ENCODE data around the gene AFG3L2. TPM values are rescaled to one million over a fixed set of nuclear protein-coding genes. Genes with fewer than 3 reads are reported as not detected.

AFG3L2 gene
- total and polyA plus RNA-seq, 2 of the 13 experiments (the other 11 are each of a cell fraction or from before 2014, with no cell fraction given) = 28.6 to 86.9 TPM

DNA sequence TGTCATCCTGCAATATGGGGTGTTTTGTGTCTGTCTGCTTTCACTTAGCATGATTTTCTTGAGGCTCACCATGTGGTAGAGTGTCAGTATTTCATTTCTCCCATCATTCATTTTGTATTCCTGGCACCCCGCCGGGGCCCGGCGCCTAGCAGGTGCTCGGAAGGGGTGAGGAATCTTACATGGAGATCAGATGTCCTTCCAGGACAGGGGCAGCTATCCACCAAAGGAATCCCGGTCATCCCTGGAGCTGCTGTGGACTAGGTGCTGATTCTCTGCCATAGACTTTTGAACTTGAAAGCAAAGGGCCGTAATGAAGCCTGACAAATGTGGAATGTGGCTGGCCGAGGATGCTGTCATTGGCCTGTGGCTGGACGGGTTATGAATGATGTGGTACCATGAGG is 33.1 kb upstream of the AFG3L2 start:
- DNase-seq (ENCODE audit: low spot score) (no peak), ATAC-seq (peak; percentile 15; the same call in 2 of the 3 replicates), FAIRE-seq (no peak)
- intact Hi-C loops (cut with micrococcal nuclease; ENCODE audit: unreplicated experiment) = no loop called here
- BruUV-seq (replicated peaks) = no TSS peak
- no peak overlapping the region for H3K4me3 ChIP-seq (replicated peaks in 1 of 3; ENCODE audit: insufficient read depth in 1 of 3, low read depth in 2 of 3, low read length in 3 of 3)
- H3K9ac ChIP-seq (ENCODE audit: insufficient read depth, low read depth, low read length) = no peak overlapping the region
- no peak overlapping the region for H2AFZ ChIP-seq (ENCODE audit: low read length)
- no peak overlapping the region for H3K27ac ChIP-seq (ENCODE audit: extremely low read length, insufficient read depth, low read length)
- peaks cover 54% of the 10 kb centered on the region for H3K4me1 ChIP-seq (ENCODE audit: insufficient read depth, low read length)
- POLR2A ChIA-PET = interaction anchor here (0.9 kb wide), 1 partner anchor 11 kb away, joined by 3 read pairs; no protein-coding TSS in a partner anchor
- CTCF ChIA-PET (ENCODE audit: low intra/inter-chr PET ratio, low total read pairs) = no interaction called here
- H3K4me2 ChIP-seq (ENCODE audit: low read depth, low read length) = peak overlapping the region; percentile 29; the same call in 1 of the 2 replicates
- no peaks in the 10 kb centered on the region for H3K9me3 ChIP-seq (ENCODE audit: low read length)
- peaks cover 0 to 11% of the 10 kb centered on the region in 2 experiments; a peak in 2 of 5 replicates for H3K27me3 ChIP-seq (ENCODE audit: control insufficient read depth in 1 of 2, insufficient read depth in 2 of 2, low read length in 2 of 2)
- no peaks in the 10 kb centered on the region for H4K20me1 ChIP-seq (ENCODE audit: insufficient read depth, low read length)
- 46% methylated on average over 6 of the region's 9 CpGs for WGBS (ENCODE audit: low lambda C conversion rate)
- no peaks in the 10 kb centered on the region for H3K36me3 ChIP-seq (replicated peaks in 1 of 2; ENCODE audit: control insufficient read depth in 1 of 2, insufficient read depth in 2 of 2, low read length in 2 of 2)
- no peaks in the 10 kb centered on the region for H3K79me2 ChIP-seq (ENCODE audit: insufficient read depth, low read length)
- TF ChIP-seq, protein P1, sequence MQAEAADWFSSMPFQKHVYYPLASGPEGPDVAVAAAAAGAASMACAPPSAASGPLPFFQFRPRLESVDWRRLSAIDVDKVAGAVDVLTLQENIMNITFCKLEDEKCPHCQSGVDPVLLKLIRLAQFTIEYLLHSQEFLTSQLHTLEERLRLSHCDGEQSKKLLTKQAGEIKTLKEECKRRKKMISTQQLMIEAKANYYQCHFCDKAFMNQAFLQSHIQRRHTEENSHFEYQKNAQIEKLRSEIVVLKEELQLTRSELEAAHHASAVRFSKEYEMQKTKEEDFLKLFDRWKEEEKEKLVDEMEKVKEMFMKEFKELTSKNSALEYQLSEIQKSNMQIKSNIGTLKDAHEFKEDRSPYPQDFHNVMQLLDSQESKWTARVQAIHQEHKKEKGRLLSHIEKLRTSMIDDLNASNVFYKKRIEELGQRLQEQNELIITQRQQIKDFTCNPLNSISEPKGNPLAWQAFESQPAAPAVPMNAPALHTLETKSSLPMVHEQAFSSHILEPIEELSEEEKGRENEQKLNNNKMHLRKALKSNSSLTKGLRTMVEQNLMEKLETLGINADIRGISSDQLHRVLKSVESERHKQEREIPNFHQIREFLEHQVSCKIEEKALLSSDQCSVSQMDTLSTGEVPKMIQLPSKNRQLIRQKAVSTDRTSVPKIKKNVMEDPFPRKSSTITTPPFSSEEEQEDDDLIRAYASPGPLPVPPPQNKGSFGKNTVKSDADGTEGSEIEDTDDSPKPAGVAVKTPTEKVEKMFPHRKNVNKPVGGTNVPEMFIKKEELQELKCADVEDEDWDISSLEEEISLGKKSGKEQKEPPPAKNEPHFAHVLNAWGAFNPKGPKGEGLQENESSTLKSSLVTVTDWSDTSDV (CRISPR knock-in tag; IDR thresholded peaks at IDR 0.05) = no peak
- TF ChIP-seq ZNF784 (CRISPR knock-in tag; IDR thresholded peaks at IDR 0.05; ENCODE audit: borderline replicate concordance) (no peak), PAWR (CRISPR knock-in tag; IDR thresholded peaks at IDR 0.05; ENCODE audit: borderline replicate concordance) (no peak), ZNF20 (CRISPR knock-in tag; IDR thresholded peaks at IDR 0.05) (no peak), RXRA (CRISPR knock-in tag; IDR thresholded peaks at IDR 0.05) (no peak), NONO (IDR thresholded peaks at IDR 0.05) (no peak), NONO (CRISPR knock-in tag; conservative IDR thresholded peaks at IDR 0.05) (no peak), KDM2A (CRISPR knock-in tag; IDR thresholded peaks at IDR 0.05; ENCODE audit: borderline replicate concordance, low read depth) (no peak), EEA1 (CRISPR knock-in tag; IDR thresholded peaks at IDR 0.05; ENCODE audit: borderline replicate concordance) (no peak), KDM5A (IDR thresholded peaks at IDR 0.05; ENCODE audit: borderline replicate concordance, low read length) (no peak), TEAD3 (CRISPR knock-in tag; optimal IDR thresholded peaks at IDR 0.05; ENCODE audit: borderline replicate concordance) (no peak), SRF (IDR thresholded peaks at IDR 0.05; ENCODE audit: low read depth, low read length) (no peak), ZFP82 (CRISPR knock-in tag; IDR thresholded peaks at IDR 0.05; ENCODE audit: borderline replicate concordance) (no peak), HIVEP1 (CRISPR knock-in tag; IDR thresholded peaks at IDR 0.05) (no peak), ZMYM2 (CRISPR knock-in tag; IDR thresholded peaks at IDR 0.05) (no peak), MTF2 (CRISPR knock-in tag; IDR thresholded peaks at IDR 0.05; ENCODE audit: borderline replicate concordance) (no peak)
- in situ Hi-C loops (cut with HindIII; ENCODE audit: extremely low pct_ligation_motif_present, low pct_unique_long_range_greater_than_20kb) = no loop called here

All from HepG2 (cell line).